IPS DF 6.9 (cell line): ENCODE measurements around the gene MRGPRG.

Source experiments
- DNase-seq: peaks from one replicate; pipeline ENCODE4 v3.0.0-alpha.2; 2013; ENCODE audit warnings: low read depth, low spot score
- H3K27ac ChIP-seq: one replicate; pipeline ENCODE4 v1.5.1; 2013; ENCODE audit warnings: low read length, control low read depth
- H3K27me3 ChIP-seq: 2 replicates; pipeline ENCODE4 v1.6.1; 2013; ENCODE audit warnings: mild to moderate bottlenecking, low read length; ENCODE audit not compliant: control insufficient read depth, insufficient read depth
- H3K36me3 ChIP-seq: 2 replicates; pipeline ENCODE4 v1.6.1; 2013; ENCODE audit warnings: low read length; ENCODE audit not compliant: control insufficient read depth, insufficient read depth
- H3K4me1 ChIP-seq: 2 replicates; pipeline ENCODE4 v1.6.1; 2013; ENCODE audit warnings: low read length; ENCODE audit not compliant: control insufficient read depth, insufficient read depth
- H3K4me3 ChIP-seq: 2 replicates; pipeline ENCODE4 v1.5.1; 2013; ENCODE audit warnings: mild to moderate bottlenecking, low read length
- H3K9me3 ChIP-seq: 2 replicates; pipeline ENCODE4 v1.6.1; 2013; ENCODE audit warnings: low read length, inconsistent platforms; ENCODE audit not compliant: control insufficient read depth, insufficient read depth
- WGBS: extraction: QIAGEN DNeasy Blood & Tissue Kit; methylation state at CpG from one replicate; pipeline ENCODE4 v1.1.7; 2013; ENCODE audit warnings: mixed read lengths, missing lambda C conversion rate; ENCODE audit not compliant: insufficient read length, insufficient coverage; 5-methylcytosine and 5-hydroxymethylcytosine counted together

Gene MRGPRG

GRCh38 chr11:3220101-3220500 is 1.5 kb upstream of the MRGPRG start:
- H3K4me3 ChIP-seq: no peak overlapping the region
- no peaks in the 10 kb centered on the region for H3K36me3 ChIP-seq
- no peak for DNase-seq
- H3K27ac ChIP-seq: no peak overlapping the region
- H3K27me3 ChIP-seq: no peaks in the 10 kb centered on the region
- 0 out of 2 replicates have a peak, but pooled peaks cover 1% of the 10 kb centered on the region for H3K4me1 ChIP-seq
- no peaks in the 10 kb centered on the region for H3K9me3 ChIP-seq
- no CpG with 5 or more reads among the region's 11 CpGs for WGBS

- Histone ChIP-seq H3K9me3 (no peaks in the 10 kb centered on the region), H3K27me3 (no peaks in the 10 kb centered on the region), H3K4me3 (no peak overlapping the region), H3K36me3 (no peaks in the 10 kb centered on the region), H3K4me1 (0 out of 2 replicates have a peak, but pooled peaks cover 1% of the 10 kb centered on the region), H3K27ac (no peak overlapping the region)
- WGBS: no CpG with 5 or more reads among the region's 14 CpGs
- DNase-seq: no peak
Observed at GRCh38 chr11:3219281-3219892, 774 bp upstream of the MRGPRG start.

- Histone ChIP-seq H3K4me1 (peaks cover 1% of the 10 kb centered on the region; the same call in 1 of the 2 replicates), H3K27ac (no peak overlapping the region), H3K4me3 (no peak overlapping the region), H3K27me3 (no peaks in the 10 kb centered on the region), H3K36me3 (no peaks in the 10 kb centered on the region), H3K9me3 (no peaks in the 10 kb centered on the region)
- no peak for DNase-seq
- no CpG with 5 or more reads among the region's 49 CpGs for WGBS
Observed at GRCh38 chr11:3217818-3218482, 663 bp downstream of the MRGPRG start.

DNA sequence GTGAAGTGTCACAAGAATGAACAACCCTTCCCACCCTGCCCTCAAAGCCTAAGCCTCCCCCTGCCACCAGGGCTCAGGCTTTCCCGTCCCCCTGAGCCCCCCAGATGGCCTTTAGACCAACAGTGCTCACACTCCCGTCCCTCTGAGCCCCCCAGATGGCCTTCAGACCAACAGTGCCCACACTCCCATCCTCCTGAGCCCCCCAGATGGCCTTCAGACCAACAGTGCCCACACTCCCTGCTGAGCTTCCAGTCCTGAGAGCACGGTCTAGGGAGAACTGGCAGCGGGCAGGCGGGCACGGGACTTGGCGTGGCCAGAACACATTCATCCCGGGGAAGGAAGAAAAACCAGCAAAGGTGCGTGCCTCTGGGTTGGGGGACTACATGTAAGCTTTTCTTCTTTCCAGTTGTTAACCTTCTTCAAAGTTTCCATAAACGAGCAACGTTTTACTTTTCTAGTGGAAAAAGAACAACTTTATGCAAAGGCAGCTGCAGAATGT is 2.5 kb downstream of the MRGPRG start:
- Histone ChIP-seq H3K27me3 (no peaks in the 10 kb centered on the region), H3K4me3 (no peak overlapping the region), H3K27ac (no peak overlapping the region), H3K36me3 (no peaks in the 10 kb centered on the region), H3K9me3 (no peaks in the 10 kb centered on the region), H3K4me1 (peaks cover 1% of the 10 kb centered on the region; the same call in 1 of the 2 replicates)
- no peak for DNase-seq
- no CpG with 5 or more reads among the region's 11 CpGs for WGBS

DNA sequence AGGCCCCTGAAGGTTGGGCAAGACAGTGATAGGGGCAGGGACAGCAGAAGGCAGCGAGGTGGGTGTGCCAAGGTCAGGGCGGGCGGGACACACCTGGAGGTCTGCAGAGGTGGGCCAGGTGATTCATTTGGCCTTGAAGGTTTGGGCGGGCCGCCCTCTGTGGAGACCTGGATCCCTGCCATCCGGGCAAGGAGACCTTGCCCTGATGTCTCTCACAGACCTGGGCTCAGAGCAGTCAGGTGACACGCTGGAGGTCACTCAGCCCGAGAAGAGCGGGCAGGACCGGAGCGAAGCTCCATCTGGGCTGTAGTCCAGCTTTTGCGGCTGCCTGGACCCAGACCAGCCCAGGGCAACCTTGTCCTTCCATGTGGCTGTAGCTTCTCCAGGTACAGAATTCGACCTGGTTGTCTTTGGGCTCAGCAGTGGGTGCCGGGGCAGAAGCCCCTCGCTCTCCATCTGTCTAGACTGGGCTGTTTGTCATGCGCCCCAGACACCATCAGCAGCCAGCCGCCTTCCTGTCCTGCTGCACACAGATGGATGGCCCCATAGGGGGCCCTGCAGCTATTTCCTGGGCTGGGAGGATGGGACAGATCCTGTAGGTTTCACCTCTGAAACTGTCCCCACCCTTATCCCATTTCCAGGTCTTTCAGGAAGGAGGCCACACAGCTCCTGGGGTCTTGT is 3.1 kb downstream of the MRGPRG start:
- DNase-seq: no peak
- no CpG with 5 or more reads among the region's 17 CpGs for WGBS
- no peak overlapping the region for H3K4me3 ChIP-seq
- peaks cover 1% of the 10 kb centered on the region; the same call in 1 of the 2 replicates for H3K4me1 ChIP-seq
- H3K27ac ChIP-seq: no peak overlapping the region
- no peaks in the 10 kb centered on the region for H3K36me3 ChIP-seq
- no peaks in the 10 kb centered on the region for H3K27me3 ChIP-seq
- H3K9me3 ChIP-seq: no peaks in the 10 kb centered on the region

- H3K9me3 ChIP-seq: no peaks in the 10 kb centered on the region
- no CpG with 5 or more reads among the region's 4 CpGs for WGBS
- H3K27me3 ChIP-seq: no peaks in the 10 kb centered on the region
- H3K4me3 ChIP-seq: no peak overlapping the region
- no peak overlapping the region for H3K27ac ChIP-seq
- no peak for DNase-seq
- H3K36me3 ChIP-seq: no peaks in the 10 kb centered on the region
- H3K4me1 ChIP-seq: peaks cover 1% of the 10 kb centered on the region; the same call in 1 of the 2 replicates
Observed at GRCh38 chr11:3214420-3214699, 4.3 kb downstream of the MRGPRG start.

DNA sequence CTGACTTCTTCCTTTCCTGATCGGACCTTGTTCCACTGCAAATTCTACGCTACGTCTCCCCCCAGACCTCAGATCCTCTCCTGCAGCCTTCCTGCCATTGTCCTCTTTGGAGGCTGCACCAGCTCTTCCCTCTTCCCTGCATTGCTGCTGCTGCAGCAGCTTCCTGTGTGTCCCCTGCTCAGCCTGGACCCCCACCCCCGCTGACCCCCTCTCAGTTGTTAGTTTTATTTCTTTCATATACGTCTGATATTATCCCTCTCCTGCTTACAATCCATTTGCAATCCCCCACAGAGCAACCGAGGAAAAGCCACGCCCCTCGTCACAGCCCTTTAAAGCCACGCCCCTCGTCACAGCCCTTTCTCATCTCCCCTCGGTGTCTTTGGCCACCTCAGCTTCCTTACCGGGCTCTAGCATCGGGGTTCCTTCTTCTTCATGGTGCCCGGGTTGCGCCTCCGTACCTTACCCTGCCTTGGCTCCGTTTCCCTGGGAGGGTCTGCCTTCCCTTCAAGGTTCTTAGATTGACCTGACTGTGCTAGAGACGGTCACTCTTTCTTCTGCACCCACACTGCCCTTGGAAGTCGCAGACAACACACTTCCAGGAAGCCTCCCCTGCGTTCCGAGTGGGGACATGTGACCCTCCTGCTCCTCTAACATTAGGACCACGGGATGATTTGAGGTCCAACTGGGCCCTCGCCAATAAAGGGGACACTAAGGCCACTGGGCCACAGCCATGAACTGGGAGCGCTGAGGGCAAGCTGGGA is 4.8 kb downstream of the MRGPRG start:
- peaks cover 1% of the 10 kb centered on the region; the same call in 1 of the 2 replicates for H3K4me1 ChIP-seq
- H3K4me3 ChIP-seq: no peak overlapping the region
- no CpG with 5 or more reads among the region's 24 CpGs for WGBS
- no peak overlapping the region for H3K27ac ChIP-seq
- no peaks in the 10 kb centered on the region for H3K36me3 ChIP-seq
- H3K27me3 ChIP-seq: no peaks in the 10 kb centered on the region
- H3K9me3 ChIP-seq: no peaks in the 10 kb centered on the region
- no peak for DNase-seq

DNA sequence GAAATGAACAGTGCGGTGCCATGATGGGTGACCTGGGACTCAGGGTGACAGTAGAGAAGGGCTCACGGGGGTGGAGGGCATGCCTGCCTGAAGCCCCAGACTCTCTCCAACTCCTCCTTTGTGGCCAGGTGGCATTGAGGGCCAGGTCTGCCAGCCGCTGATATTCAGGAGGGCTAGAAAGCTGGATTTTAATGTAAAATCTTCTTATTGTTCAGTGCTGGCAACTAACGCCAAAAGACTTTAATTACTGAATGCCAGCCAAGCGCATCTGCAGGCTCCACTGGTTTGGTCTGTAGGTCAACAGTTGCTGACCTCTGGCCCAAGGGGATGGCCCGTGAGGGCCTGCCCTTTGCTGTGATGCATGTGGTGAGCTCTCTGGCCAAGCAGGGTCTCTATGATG is 10.3 kb downstream of the MRGPRG start:
- DNase-seq: no peak
- no CpG with 5 or more reads among the region's 6 CpGs for WGBS
- no peak overlapping the region for H3K4me3 ChIP-seq
- no peak overlapping the region for H3K27ac ChIP-seq
- no peaks in the 10 kb centered on the region for H3K36me3 ChIP-seq
- H3K4me1 ChIP-seq: peaks cover 1% of the 10 kb centered on the region; the same call in 1 of the 2 replicates
- H3K27me3 ChIP-seq: peaks cover 6% of the 10 kb centered on the region; the same call in 1 of the 2 replicates
- H3K9me3 ChIP-seq: no peaks in the 10 kb centered on the region

DNA sequence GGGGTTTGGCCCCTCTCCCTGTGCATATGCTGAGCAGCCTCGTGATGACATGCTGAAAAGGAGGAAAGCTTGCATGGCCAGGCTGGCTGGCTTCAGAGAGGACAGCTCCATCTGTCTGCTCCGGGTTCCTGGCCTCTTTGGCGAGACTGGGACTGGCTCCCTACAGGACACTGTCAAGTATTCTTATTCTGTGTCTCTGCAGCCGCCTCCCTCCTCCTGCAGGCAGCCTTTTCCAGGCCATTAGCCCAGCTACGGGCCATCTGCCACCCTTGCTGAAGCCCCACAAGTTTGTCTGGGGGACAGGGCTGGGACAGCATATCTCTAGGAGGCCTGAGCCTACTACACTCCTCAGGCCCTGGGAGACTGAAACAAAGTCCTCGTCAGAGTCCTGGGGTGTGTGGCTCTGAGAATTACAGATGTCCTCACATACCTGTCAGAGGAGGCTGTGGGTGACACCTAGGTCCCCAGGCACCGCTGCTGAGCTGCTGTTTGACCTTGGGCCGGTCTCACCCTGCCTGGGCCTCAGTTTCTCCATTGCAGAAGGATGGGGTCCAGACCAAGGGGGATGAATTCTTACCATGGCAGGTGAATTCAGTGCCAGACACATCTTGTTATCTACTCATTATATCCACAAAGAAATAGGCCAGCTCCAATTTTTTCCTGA is 11.0 kb downstream of the MRGPRG start:
- WGBS: no CpG with 5 or more reads among the region's 8 CpGs
- no peak for DNase-seq
- H3K4me3 ChIP-seq: no peak overlapping the region
- no peaks in the 10 kb centered on the region for H3K9me3 ChIP-seq
- 0 out of 2 replicates have a peak, but pooled peaks cover 1% of the 10 kb centered on the region for H3K4me1 ChIP-seq
- no peak overlapping the region for H3K27ac ChIP-seq
- H3K27me3 ChIP-seq: peaks cover 6% of the 10 kb centered on the region; the same call in 1 of the 2 replicates
- H3K36me3 ChIP-seq: no peaks in the 10 kb centered on the region

GRCh38 chr11:3206922-3207204 is 11.8 kb downstream of the MRGPRG start:
- H3K4me3 ChIP-seq: no peak overlapping the region
- no peak for DNase-seq
- H3K27ac ChIP-seq: no peak overlapping the region
- peaks cover 6% of the 10 kb centered on the region; the same call in 1 of the 2 replicates for H3K27me3 ChIP-seq
- H3K4me1 ChIP-seq: 0 out of 2 replicates have a peak, but pooled peaks cover 1% of the 10 kb centered on the region
- no peaks in the 10 kb centered on the region for H3K9me3 ChIP-seq
- H3K36me3 ChIP-seq: no peaks in the 10 kb centered on the region
- 100% methylated on average over 1 of the region's 1 CpG for WGBS
